Smooth muscle cell (in vitro differentiated cells): Measurements from ENCODE around the gene ZDHHC1. TPM values are rescaled to one million over a fixed set of nuclear protein-coding genes. Genes with fewer than 3 reads are reported as not detected.

ENCODE experiments used
- DNase-seq: peaks from one replicate; lab custom pipeline; 2025; ENCODE audit not compliant: unreplicated experiment; lab: John Stamatoyannopoulos, UW
- H2AFZ ChIP-seq: fragments of 200-600 bp; sonication (generic); 2 replicates; pipeline ENCODE4 v1.6.0; 2016; ENCODE audit warnings: antibody characterized with exemption, low read depth, mild to moderate bottlenecking
- H3F3A ChIP-seq: fragments of 200-600 bp; sonication (generic); 2 replicates; pipeline ENCODE4 v1.6.0; 2017; ENCODE audit warnings: antibody characterized with exemption, low read depth
- H3K27ac ChIP-seq: fragments of 200-600 bp; sonication (generic); 2 replicates; pipeline ENCODE4 v1.5.1; 2016; ENCODE audit warnings: low read depth, mild to moderate bottlenecking
- H3K27me3 ChIP-seq: fragments of 200-600 bp; sonication (generic); 2 replicates; pipeline ENCODE4 v1.6.1; 2016; ENCODE audit warnings: low read depth, mild to moderate bottlenecking
- H3K36me3 ChIP-seq: fragments of 200-600 bp; sonication (generic); 2 replicates; pipeline ENCODE4 v1.5.1; 2016; ENCODE audit warnings: low read depth
- H3K4me1 ChIP-seq: fragments of 200-600 bp; sonication (generic); 2 replicates; pipeline ENCODE4 v1.5.1; 2016; ENCODE audit warnings: low read depth
- H3K4me2 ChIP-seq: fragments of 200-600 bp; sonication (generic); 2 replicates; pipeline ENCODE4 v1.6.0; 2016; ENCODE audit warnings: mild to moderate bottlenecking
- H3K4me3 ChIP-seq: fragments of 200-600 bp; sonication (generic); 2 replicates; pipeline ENCODE4 v1.5.1; 2016; ENCODE audit warnings: mild to moderate bottlenecking
- H3K79me2 ChIP-seq: fragments of 200-600 bp; sonication (generic); 2 replicates; pipeline ENCODE4 v1.6.0; 2016; ENCODE audit warnings: low read depth, mild to moderate bottlenecking
- H3K9ac ChIP-seq: fragments of 200-600 bp; sonication (generic); 2 replicates; pipeline ENCODE4 v1.6.0; 2016; ENCODE audit warnings: low read depth
- H3K9me3 ChIP-seq: fragments of 200-600 bp; sonication (generic); replicated peaks from 2 replicates; pipeline ENCODE4 v1.5.1; 2016; ENCODE audit warnings: low read depth
- H4K20me1 ChIP-seq: fragments of 200-600 bp; sonication (generic); 2 replicates; pipeline ENCODE4 v1.6.0; 2016; ENCODE audit warnings: low read depth
- CTCF ChIP-seq: fragments of 200-600 bp; sonication (generic); IDR thresholded peaks from 2 replicates; pipeline ENCODE4 v1.5.1; 2017; ENCODE audit warnings: borderline replicate concordance, mild to moderate bottlenecking, antibody characterized with exemption; ENCODE audit not compliant: insufficient read depth, poor library complexity, severe bottlenecking
- WGBS: methylation state at CpG from one replicate; pipeline ENCODE4 v1.1.7; 2016; ENCODE audit warnings: low lambda C conversion rate; 5-methylcytosine and 5-hydroxymethylcytosine counted together
- polyA plus RNA-seq: library from polyadenylated mRNA; unstranded; fragments of >200 nt; fragmentation: Nextera tagmentation; extraction: Ambion mirVana; gene quantifications from 2 replicates; pipeline ENCODE4 v1.2.1, GENCODE V29; 2016
- total RNA-seq: library from RNA; depleted of rRNA; stranded (reverse); fragments of >200 nt; gene quantifications from 2 replicates; pipeline ENCODE4 v1.2.3, GENCODE V29; 2014

Gene ZDHHC1
- total and polyA plus RNA-seq, 2 experiments from 2014 or later, result 7.9 to 15.7 TPM

GRCh38 chr16:67426022-67426421 is 9.7 kb upstream of the ZDHHC1 start:
- Histone ChIP-seq H3K9ac (no peak overlapping the region), H3F3A (no peaks in the 10 kb centered on the region), H3K36me3 (no peaks in the 10 kb centered on the region), H3K79me2 (no peaks in the 10 kb centered on the region), H2AFZ (no peak overlapping the region), H3K4me2 (no peak overlapping the region), H3K4me1 (peaks cover 20% of the 10 kb centered on the region), H3K27ac (no peak overlapping the region), H3K9me3 (no peaks in the 10 kb centered on the region), H4K20me1 (no peaks in the 10 kb centered on the region), H3K27me3 (peaks cover 54% of the 10 kb centered on the region), H3K4me3 (no peak overlapping the region)
- 88% methylated on average over 7 of the region's 7 CpGs for WGBS
- TF ChIP-seq CTCF, result no peak
- DNase-seq, result no peak

DNA sequence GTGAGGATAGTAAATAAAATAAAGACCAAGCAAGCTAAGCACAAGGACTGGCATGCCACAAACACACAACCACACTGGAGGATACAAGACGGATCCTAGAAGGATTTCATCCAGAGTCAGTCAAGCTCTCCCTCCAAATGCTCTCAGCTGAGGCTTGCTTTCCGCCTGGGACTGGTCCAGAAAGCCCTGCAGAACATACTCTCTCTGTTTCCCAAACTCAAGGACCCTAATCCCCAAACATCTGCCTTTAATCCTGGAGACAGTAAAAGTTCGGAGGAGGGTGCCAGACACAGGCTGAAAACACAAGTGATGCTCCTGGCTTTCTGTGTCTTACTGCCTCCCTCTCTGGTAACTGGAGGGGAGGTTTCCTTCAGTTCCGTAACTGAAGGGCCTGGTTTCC is 9.3 kb upstream of the ZDHHC1 start:
- no peak overlapping the region for H3K4me2 ChIP-seq
- no peak for DNase-seq
- H4K20me1 ChIP-seq, result no peaks in the 10 kb centered on the region
- no peaks in the 10 kb centered on the region for H3K79me2 ChIP-seq
- H3F3A ChIP-seq, result no peaks in the 10 kb centered on the region
- no peak overlapping the region for H2AFZ ChIP-seq
- H3K36me3 ChIP-seq, result no peaks in the 10 kb centered on the region
- no peaks in the 10 kb centered on the region for H3K9me3 ChIP-seq
- no peak overlapping the region for H3K9ac ChIP-seq
- 48% methylated on average over 4 of the region's 4 CpGs for WGBS
- H3K4me3 ChIP-seq, result no peak overlapping the region
- H3K27ac ChIP-seq, result no peak overlapping the region
- H3K4me1 ChIP-seq, result peaks cover 18% of the 10 kb centered on the region
- no peak for TF ChIP-seq CTCF
- peaks cover 50% of the 10 kb centered on the region for H3K27me3 ChIP-seq

- Histone ChIP-seq H3K4me1 (peaks cover 15% of the 10 kb centered on the region), H3K27me3 (peaks cover 45% of the 10 kb centered on the region), H3K4me3 (no peak overlapping the region), H3K27ac (no peak overlapping the region), H3K9me3 (no peaks in the 10 kb centered on the region), H3K79me2 (no peaks in the 10 kb centered on the region), H3K36me3 (no peaks in the 10 kb centered on the region), H3K4me2 (no peak overlapping the region), H3F3A (no peaks in the 10 kb centered on the region), H4K20me1 (no peaks in the 10 kb centered on the region), H3K9ac (no peak overlapping the region), H2AFZ (no peak overlapping the region)
- no peak for DNase-seq
- no peak for TF ChIP-seq CTCF
- 23% methylated on average over 6 of the region's 6 CpGs for WGBS
These were observed 8.8 kb upstream of the ZDHHC1 start for GRCh38 chr16:67425061-67425460.

DNA sequence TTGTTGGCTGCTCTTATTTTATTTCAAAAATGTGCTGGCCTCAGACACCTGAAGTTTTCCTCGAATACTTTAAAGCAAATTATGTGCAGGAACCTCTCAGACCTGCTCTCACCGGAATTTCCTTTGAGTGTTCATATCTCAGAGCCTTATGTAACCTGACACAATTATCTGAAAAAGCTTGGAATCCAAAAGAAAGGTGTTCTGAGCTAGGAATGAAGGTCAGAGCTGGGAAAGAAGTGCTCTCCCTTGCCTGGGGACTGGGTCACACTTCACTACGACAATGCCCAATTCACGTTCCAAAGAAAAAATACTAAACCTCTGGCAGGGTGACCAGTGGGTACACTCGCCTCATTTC is 8.0 kb upstream of the ZDHHC1 start:
- no peak for TF ChIP-seq CTCF
- WGBS, result 44% methylated on average over 5 of the region's 5 CpGs
- H4K20me1 ChIP-seq, result no peaks in the 10 kb centered on the region

More for the DNA sequence above, 8.0 kb upstream of the ZDHHC1 start:
- no peaks in the 10 kb centered on the region for H3K36me3 ChIP-seq
- no peaks in the 10 kb centered on the region for H3K79me2 ChIP-seq
- no peak overlapping the region for H3K4me2 ChIP-seq
- H3K27me3 ChIP-seq, result peaks cover 37% of the 10 kb centered on the region
- H3K27ac ChIP-seq, result no peak overlapping the region
- H3K9me3 ChIP-seq, result no peaks in the 10 kb centered on the region
- H2AFZ ChIP-seq, result no peak overlapping the region
- no peak overlapping the region for H3K4me3 ChIP-seq
- H3K4me1 ChIP-seq, result peaks cover 15% of the 10 kb centered on the region
- H3K9ac ChIP-seq, result no peak overlapping the region
- no peak for DNase-seq
- no peaks in the 10 kb centered on the region for H3F3A ChIP-seq
